HUES64 (cell line): Measurements from ENCODE around the gene LRG1.

Source experiments
- H3K27ac ChIP-seq: 2 replicates; pipeline ENCODE4 v1.7.0; 2013; ENCODE audit warnings: low read depth, low read length, inconsistent platforms
- H3K27me3 ChIP-seq: 2 replicates; pipeline ENCODE4 v1.6.1; 2013; ENCODE audit warnings: mild to moderate bottlenecking, low read length; ENCODE audit not compliant: insufficient read depth
- H3K36me3 ChIP-seq: 2 replicates; pipeline ENCODE4 v1.6.1; 2013; ENCODE audit warnings: mild to moderate bottlenecking, low read length; ENCODE audit not compliant: insufficient read depth
- H3K4me1 ChIP-seq: 2 replicates; pipeline ENCODE4 v1.6.1; 2013; ENCODE audit warnings: mild to moderate bottlenecking, low read length, moderate library complexity; ENCODE audit not compliant: insufficient read depth
- H3K4me3 ChIP-seq: 2 replicates; pipeline ENCODE4 v1.5.1; 2013; ENCODE audit warnings: mild to moderate bottlenecking, low read length, moderate library complexity
- H3K9ac ChIP-seq: 2 replicates; pipeline ENCODE4 v1.6.1; 2013; ENCODE audit warnings: mild to moderate bottlenecking, low read depth, low read length
- H3K9me3 ChIP-seq: 2 replicates; pipeline ENCODE4 v1.6.1; 2013; ENCODE audit warnings: low read depth, low read length; ENCODE audit not compliant: insufficient read depth
- WGBS: fragments of 150-250, 120-280 bp; methylation state at CpG from one replicate; pipeline ENCODE4 v1.1.7; 2013; ENCODE audit warnings: missing lambda C conversion rate; 5-methylcytosine and 5-hydroxymethylcytosine counted together

Gene LRG1

DNA sequence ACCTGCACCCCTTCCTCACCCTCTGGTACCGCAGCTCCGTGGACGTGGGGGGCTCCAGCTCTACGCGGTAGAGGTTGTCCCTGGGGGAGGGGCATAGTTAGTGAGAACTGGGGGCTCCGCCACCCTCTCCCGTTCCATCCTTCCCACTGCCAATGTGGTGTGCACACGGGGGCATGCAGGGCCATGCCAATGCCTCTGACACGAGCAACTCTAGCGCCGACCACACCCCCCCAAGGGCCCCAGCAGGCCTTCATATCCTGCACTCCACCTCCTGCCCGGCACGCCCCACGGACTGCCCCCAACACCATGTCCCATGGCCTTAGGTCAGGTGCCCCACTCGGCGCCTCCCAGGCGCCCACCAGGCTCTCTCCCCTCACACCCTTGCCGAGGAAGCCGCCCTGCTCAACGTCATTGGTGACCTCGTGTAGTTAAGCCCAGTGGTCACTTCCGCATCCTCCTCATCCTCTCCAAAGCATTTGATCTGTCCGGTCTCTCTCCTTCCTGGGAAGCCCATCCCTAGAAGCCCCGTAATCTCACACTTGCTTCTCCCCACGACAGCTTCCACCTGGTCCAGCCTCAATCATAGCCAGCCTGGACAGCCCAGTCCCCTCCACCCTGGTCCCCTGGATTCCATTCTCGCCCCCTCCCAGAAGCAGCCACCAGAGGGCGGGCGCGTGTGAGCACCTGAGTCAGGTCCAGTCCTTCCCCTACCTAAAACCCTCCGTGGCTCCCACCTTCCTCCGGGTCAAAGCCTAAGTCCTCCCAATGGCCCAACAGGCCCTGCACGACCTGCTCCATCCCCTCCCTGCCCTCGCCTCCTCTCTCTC lies 17.5 kb upstream of the LRG1 start:
- Histone ChIP-seq H3K27ac (no peak overlapping the region), H3K9ac (no peak overlapping the region), H3K27me3 (no peaks in the 10 kb centered on the region), H3K36me3 (peaks cover 34% of the 10 kb centered on the region), H3K4me3 (no peak overlapping the region), H3K9me3 (no peaks in the 10 kb centered on the region), H3K4me1 (no peaks in the 10 kb centered on the region; the same call in 1 of the 2 replicates)
- WGBS = 87% methylated on average over 33 of the region's 33 CpGs

GRCh38 chr19:4556597-4557127 lies 16.8 kb upstream of the LRG1 start:
- no peaks in the 10 kb centered on the region; the same call in 1 of the 2 replicates for H3K4me1 ChIP-seq
- no peak overlapping the region for H3K27ac ChIP-seq
- WGBS = 87% methylated on average over 25 of the region's 25 CpGs
- H3K36me3 ChIP-seq = peaks cover 41% of the 10 kb centered on the region
- H3K9me3 ChIP-seq = no peaks in the 10 kb centered on the region
- H3K27me3 ChIP-seq = no peaks in the 10 kb centered on the region
- H3K9ac ChIP-seq = no peak overlapping the region
- no peak overlapping the region for H3K4me3 ChIP-seq

DNA sequence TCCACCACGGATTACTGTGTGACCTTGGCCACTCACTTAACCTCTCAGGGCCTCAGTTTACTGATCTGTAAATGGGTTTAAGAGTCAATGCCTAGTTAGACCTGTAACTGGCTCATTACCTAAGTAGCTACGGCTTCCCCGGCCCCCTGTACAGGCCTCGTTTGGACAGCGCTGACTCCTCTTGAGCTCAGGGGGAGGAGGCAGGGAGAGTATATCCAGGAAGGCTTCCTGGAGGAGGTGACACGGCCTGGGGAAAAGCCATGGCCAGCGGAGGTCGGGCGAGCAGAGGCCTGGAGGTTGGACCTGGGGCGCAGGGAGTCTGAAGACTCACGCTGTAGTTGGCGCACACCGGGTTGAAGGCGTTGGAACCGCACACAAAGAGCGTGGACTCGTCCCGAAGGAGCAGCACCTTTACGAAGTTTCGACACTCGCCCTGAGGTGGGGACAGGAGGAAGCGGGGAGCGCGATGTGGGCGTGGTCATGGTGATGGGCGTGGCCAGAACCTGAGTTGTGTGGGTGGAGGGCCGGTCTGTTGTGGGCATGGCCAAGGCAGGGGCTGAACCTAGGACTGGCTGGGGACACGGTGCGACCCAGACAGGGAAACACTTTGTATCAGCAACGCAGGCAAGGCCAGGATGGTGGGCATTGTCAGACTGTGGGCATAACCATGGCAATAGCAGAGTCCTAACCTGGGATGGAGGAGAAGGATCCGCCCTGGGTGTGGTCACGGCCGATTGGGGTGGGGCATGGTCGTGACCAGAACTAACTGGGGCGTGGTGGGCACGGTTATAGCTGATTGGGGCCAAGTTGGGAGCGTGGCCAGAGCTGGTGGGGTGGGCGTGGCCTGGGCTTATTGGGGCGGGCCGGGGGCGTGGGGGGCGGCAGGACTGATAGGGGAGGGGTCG lies 16.1 kb upstream of the LRG1 start:
- Histone ChIP-seq H3K27ac (no peak overlapping the region), H3K4me3 (no peak overlapping the region), H3K27me3 (no peaks in the 10 kb centered on the region), H3K9me3 (no peaks in the 10 kb centered on the region), H3K9ac (no peak overlapping the region), H3K36me3 (peaks cover 42% of the 10 kb centered on the region), H3K4me1 (no peaks in the 10 kb centered on the region; the same call in 1 of the 2 replicates)
- 82% methylated on average over 43 of the region's 43 CpGs for WGBS

GRCh38 chr19:4554717-4555116 lies 14.9 kb upstream of the LRG1 start:
- no peaks in the 10 kb centered on the region; the same call in 1 of the 2 replicates for H3K4me1 ChIP-seq
- no peaks in the 10 kb centered on the region for H3K9me3 ChIP-seq
- no peak overlapping the region for H3K27ac ChIP-seq
- H3K27me3 ChIP-seq = no peaks in the 10 kb centered on the region
- H3K9ac ChIP-seq = no peak overlapping the region
- H3K36me3 ChIP-seq = peaks cover 53% of the 10 kb centered on the region
- no peak overlapping the region for H3K4me3 ChIP-seq
- WGBS = 88% methylated on average over 7 of the region's 7 CpGs

GRCh38 chr19:4553775-4554174 lies 13.9 kb upstream of the LRG1 start:
- H3K27ac ChIP-seq = no peak overlapping the region
- H3K27me3 ChIP-seq = no peaks in the 10 kb centered on the region
- no peaks in the 10 kb centered on the region; the same call in 1 of the 2 replicates for H3K4me1 ChIP-seq
- no peaks in the 10 kb centered on the region for H3K9me3 ChIP-seq
- H3K9ac ChIP-seq = no peak overlapping the region
- H3K36me3 ChIP-seq = peaks cover 56% of the 10 kb centered on the region
- no peak overlapping the region for H3K4me3 ChIP-seq
- 79% methylated on average over 3 of the region's 3 CpGs for WGBS

GRCh38 chr19:4553092-4553695 lies 13.4 kb upstream of the LRG1 start:
- H3K27ac ChIP-seq = no peak overlapping the region
- H3K4me1 ChIP-seq = no peaks in the 10 kb centered on the region; the same call in 1 of the 2 replicates
- H3K36me3 ChIP-seq = peaks cover 61% of the 10 kb centered on the region
- no peak overlapping the region for H3K9ac ChIP-seq
- H3K27me3 ChIP-seq = no peaks in the 10 kb centered on the region
- H3K9me3 ChIP-seq = no peaks in the 10 kb centered on the region
- H3K4me3 ChIP-seq = no peak overlapping the region

DNA sequence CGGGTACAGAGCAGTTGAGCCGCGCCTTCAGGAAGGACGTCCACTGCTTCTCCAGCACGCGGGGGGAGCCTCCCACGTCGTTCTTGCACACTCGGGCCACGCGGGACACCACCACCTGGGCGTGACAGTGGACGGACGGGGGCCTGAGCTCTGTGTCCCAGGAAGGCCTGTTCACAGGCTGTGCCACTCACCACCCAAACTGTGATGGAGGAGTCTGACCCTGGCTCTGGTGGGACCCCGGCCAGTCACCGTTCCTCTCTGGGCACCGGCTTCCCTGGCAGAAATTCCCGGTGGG lies 12.6 kb upstream of the LRG1 start:
- Histone ChIP-seq H3K27ac (no peak overlapping the region), H3K4me3 (no peak overlapping the region), H3K36me3 (peaks cover 65% of the 10 kb centered on the region), H3K9me3 (no peaks in the 10 kb centered on the region), H3K9ac (no peak overlapping the region), H3K27me3 (no peaks in the 10 kb centered on the region), H3K4me1 (no peaks in the 10 kb centered on the region; the same call in 1 of the 2 replicates)
- WGBS = 96% methylated on average over 18 of the region's 18 CpGs

- 90% methylated on average over 26 of the region's 26 CpGs for WGBS
- Histone ChIP-seq H3K27ac (no peak overlapping the region), H3K9me3 (no peaks in the 10 kb centered on the region), H3K27me3 (no peaks in the 10 kb centered on the region), H3K9ac (no peak overlapping the region), H3K4me3 (no peak overlapping the region), H3K36me3 (peaks cover 65% of the 10 kb centered on the region), H3K4me1 (no peaks in the 10 kb centered on the region)
Observed at GRCh38 chr19:4550479-4551050, 10.7 kb upstream of the LRG1 start.

DNA sequence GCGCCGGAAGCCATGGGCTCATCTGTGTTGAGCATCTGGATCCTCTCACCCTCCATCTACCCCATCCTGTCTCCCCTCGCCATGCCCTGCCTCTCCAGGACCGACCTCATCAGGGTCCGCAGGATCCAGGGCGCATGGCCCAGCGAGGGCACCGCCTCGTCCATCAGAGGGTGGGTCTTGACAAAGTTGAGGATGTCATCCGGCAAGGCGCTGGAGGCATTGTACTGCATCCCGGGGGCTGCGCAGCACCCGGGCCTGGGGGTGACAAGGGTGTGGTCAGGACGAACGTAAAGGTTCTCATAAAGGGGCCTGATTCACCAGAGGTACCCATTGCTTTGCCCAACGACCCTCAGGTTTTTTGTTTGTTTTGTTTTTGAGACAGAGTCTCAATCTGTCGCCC lies 10.2 kb upstream of the LRG1 start:
- 96% methylated on average over 18 of the region's 18 CpGs for WGBS
- no peak overlapping the region for H3K4me3 ChIP-seq
- H3K36me3 ChIP-seq = peaks cover 60% of the 10 kb centered on the region
- no peak overlapping the region for H3K9ac ChIP-seq
- H3K27me3 ChIP-seq = no peaks in the 10 kb centered on the region
- H3K4me1 ChIP-seq = no peaks in the 10 kb centered on the region
- H3K9me3 ChIP-seq = no peaks in the 10 kb centered on the region
- H3K27ac ChIP-seq = no peak overlapping the region

DNA sequence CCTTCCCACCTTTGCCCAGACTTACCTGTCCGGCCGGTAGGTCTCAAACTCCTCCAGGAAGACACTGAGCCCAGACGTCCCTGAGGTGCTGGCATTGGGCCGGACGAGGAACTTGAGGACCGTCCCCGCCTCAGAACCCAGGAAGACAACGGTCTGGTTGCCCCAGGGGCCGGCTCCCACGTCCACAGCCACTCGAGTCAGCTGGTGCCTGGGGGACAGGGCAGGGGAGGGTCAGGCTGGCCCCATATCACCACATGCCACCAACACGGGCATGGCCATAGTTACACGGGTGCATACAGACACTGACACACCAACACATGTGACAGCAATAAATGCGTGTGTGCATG lies 8.4 kb upstream of the LRG1 start:
- H3K4me3 ChIP-seq = no peak overlapping the region
- H3K27me3 ChIP-seq = no peaks in the 10 kb centered on the region
- H3K4me1 ChIP-seq = no peaks in the 10 kb centered on the region
- no peak overlapping the region for H3K9ac ChIP-seq
- no peak overlapping the region for H3K27ac ChIP-seq
- WGBS = 94% methylated on average over 14 of the region's 14 CpGs
- H3K36me3 ChIP-seq = peaks cover 43% of the 10 kb centered on the region
- H3K9me3 ChIP-seq = no peaks in the 10 kb centered on the region
